ENCODE data around the gene ATG5. TPM values are rescaled to one million over a fixed set of nuclear protein-coding genes. Genes with fewer than 3 reads are reported as not detected.

The ATG5 gene
- polyA plus RNA-seq, 1 experiment = 53.9 TPM

GRCh38 chr6:106369739-106370138 is 44.2 kb upstream of the ATG5 start:
- H3K9me3 ChIP-seq (ENCODE audit: control insufficient read depth, insufficient read depth, low read length) = no peaks in the 10 kb centered on the region
- ChIA-PET CTCF (interaction anchor here (1.2 to 1.4 kb wide), 2 partner anchors 9 to 197 kb away, joined by 5 read pairs; partner anchors contain the start of gene CRYBG1), POLR2A (no interaction called here)
- TF ChIP-seq CTCF (IDR thresholded peaks at IDR 0.05; ENCODE audit: low read depth, low read length) = no peak
- no peak overlapping the region for H3K4me3 ChIP-seq (ENCODE audit: low read depth, low read length)
- H3K27ac ChIP-seq (ENCODE audit: low read depth, low read length) = no peak overlapping the region
- DNase-seq (ENCODE audit: low read depth, low spot score) = no peak
- H3K27me3 ChIP-seq (ENCODE audit: control insufficient read depth, insufficient read depth, low read length) = peaks cover 9% of the 10 kb centered on the region

DNA sequence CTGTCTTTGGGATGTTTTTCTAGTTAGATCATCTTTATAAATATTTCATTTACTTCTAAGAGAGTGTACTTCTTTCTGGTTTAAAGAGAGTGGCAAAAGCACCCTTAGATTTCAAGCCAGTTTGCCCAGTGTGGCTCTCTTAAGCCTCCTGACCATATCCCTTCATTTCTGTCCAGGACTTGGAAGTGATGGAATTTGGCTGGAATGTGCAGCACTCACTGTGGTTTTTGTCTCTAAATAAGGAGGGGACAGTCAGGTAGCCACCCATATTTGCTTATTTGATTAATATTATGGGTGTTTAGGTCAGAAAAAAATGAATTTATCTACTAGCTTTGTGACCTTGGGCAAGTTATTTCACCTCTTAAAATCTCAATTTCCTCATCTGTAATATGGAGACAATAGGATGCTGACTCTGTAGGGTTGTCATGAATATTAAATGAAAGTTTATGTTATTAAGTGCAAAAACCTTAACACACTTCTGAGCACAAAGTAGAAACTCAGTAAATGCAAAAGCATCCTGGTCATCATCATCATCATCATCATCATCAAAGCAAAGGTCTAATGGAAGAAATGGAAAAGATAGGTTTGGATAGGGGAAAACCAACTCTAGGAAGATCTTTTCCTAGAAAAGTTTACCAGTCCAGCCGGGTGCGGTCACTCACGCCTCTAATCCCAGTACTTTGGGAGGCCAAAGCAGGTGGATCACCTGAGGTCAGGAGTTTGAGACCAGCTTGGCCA is 38.0 kb upstream of the ATG5 start:
- Histone ChIP-seq H3K27me3 (ENCODE audit: control insufficient read depth, insufficient read depth, low read length) (peaks cover 32% of the 10 kb centered on the region), H3K4me3 (ENCODE audit: low read depth, low read length) (no peak overlapping the region), H3K9me3 (ENCODE audit: control insufficient read depth, insufficient read depth, low read length) (no peaks in the 10 kb centered on the region), H3K27ac (ENCODE audit: low read depth, low read length) (no peak overlapping the region)
- no peak for TF ChIP-seq CTCF (IDR thresholded peaks at IDR 0.05; ENCODE audit: low read depth, low read length)
- POLR2A ChIA-PET = no interaction called here
- DNase-seq (ENCODE audit: low read depth, low spot score) = no peak
- CTCF ChIA-PET = no interaction called here

DNA sequence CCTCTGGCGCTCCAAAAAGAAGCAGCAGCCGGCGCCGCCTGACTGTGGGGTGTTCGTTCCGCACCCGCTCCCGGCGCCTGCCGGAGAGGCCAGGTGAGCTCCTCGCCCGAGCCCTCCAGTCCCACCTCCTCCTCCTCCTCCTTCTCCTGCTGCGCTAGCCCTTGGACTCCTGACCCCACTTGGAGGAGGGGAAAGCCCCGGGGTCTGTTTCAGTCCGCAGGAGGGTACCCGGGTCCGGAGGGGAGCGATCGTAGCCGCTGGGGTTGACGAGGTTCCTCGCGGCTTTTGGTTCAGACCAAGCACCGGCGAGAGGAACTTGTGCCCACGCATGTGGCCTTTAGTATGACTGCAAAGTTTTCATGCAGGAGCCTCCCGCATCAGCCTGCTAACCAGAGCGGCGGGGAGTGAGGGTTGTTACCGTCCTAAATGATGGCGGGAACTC is 35.5 kb upstream of the ATG5 start:
- H3K27ac ChIP-seq (ENCODE audit: low read depth, low read length) = no peak overlapping the region
- H3K27me3 ChIP-seq (ENCODE audit: control insufficient read depth, insufficient read depth, low read length) = peaks cover 37% of the 10 kb centered on the region
- no peak for TF ChIP-seq CTCF (IDR thresholded peaks at IDR 0.05; ENCODE audit: low read depth, low read length)
- CTCF ChIA-PET = interaction anchor here (0.6 to 2.6 kb wide), 15 partner anchors 8 to 840 kb away, joined by 3 to 29 read pairs (median 4); no protein-coding TSS in a partner anchor
- H3K9me3 ChIP-seq (ENCODE audit: control insufficient read depth, insufficient read depth, low read length) = no peaks in the 10 kb centered on the region
- POLR2A ChIA-PET = no interaction called here
- H3K4me3 ChIP-seq (ENCODE audit: low read depth, low read length) = peak overlapping the region; percentile 44
- no peak for DNase-seq (ENCODE audit: low read depth, low spot score)

DNA sequence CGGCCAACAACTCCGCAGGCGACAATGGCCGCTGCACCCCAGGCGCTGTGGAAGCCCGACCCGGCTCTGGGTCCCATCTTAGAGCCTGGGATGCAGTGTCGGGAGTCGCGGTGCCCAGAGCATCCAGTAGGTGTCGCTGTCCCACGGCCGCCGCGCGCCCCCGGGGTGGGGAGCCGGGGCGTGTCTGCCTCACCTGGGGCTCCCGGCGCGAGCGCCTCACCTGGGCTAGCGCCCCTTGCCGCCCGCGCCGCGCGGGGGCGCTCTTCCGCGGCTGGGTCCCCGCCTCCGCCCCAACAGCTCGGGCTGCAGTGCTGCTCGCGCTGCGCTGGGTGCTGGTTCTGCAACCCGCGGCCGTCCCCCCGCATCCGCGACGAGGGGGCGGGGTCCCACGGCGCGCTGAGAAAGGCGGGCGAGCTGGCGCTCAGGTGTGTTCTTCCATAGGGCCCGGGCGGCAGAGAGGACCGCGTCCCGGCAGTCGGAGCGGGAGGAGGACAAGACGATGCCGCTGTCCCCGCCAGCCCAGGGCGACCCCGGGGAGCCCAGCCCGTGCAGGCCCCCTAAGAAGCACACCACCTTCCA is 34.9 kb upstream of the ATG5 start, which contains the start of gene CRYBG1:
CRYBG1 (plus strand) TSS at position 308 of the 579 bp plus-strand sequence; CDS start at position 500, 192 bp downstream.
- no peak for DNase-seq (ENCODE audit: low read depth, low spot score)
- peak; percentile 76 for TF ChIP-seq CTCF (IDR thresholded peaks at IDR 0.05; ENCODE audit: low read depth, low read length)
- Histone ChIP-seq H3K4me3 (ENCODE audit: low read depth, low read length) (peak within 1 kb of the TSS; percentile 44), H3K9me3 (ENCODE audit: control insufficient read depth, insufficient read depth, low read length) (no peaks in the 10 kb centered on the region), H3K27me3 (ENCODE audit: control insufficient read depth, insufficient read depth, low read length) (peaks cover 42% of the 10 kb centered on the region), H3K27ac (ENCODE audit: low read depth, low read length) (no peak within 1 kb of the TSS)
- ChIA-PET CTCF (interaction anchor here (0.6 to 2.6 kb wide), 15 partner anchors 9 to 839 kb away, joined by 3 to 29 read pairs (median 4); no protein-coding TSS in a partner anchor), POLR2A (no interaction called here)

GRCh38 chr6:106359959-106360409 is 34.4 kb upstream of the ATG5 start:
- peaks cover 42% of the 10 kb centered on the region for H3K27me3 ChIP-seq (ENCODE audit: control insufficient read depth, insufficient read depth, low read length)

More at GRCh38 chr6:106359959-106360409, 34.4 kb upstream of the ATG5 start:
- no peak for DNase-seq (ENCODE audit: low read depth, low spot score)
- H3K9me3 ChIP-seq (ENCODE audit: control insufficient read depth, insufficient read depth, low read length) = no peaks in the 10 kb centered on the region
- H3K4me3 ChIP-seq (ENCODE audit: low read depth, low read length) = peak overlapping the region; percentile 44
- CTCF ChIA-PET = interaction anchor here (1.0 to 2.6 kb wide), 8 partner anchors 10 to 258 kb away, joined by 3 to 29 read pairs (median 4); no protein-coding TSS in a partner anchor
- no peak overlapping the region for H3K27ac ChIP-seq (ENCODE audit: low read depth, low read length)
- TF ChIP-seq CTCF (IDR thresholded peaks at IDR 0.05; ENCODE audit: low read depth, low read length) = no peak
- POLR2A ChIA-PET = no interaction called here
